ENCODE data around the gene XXYLT1.
"Not testable (repeated sequence)": the region's sequence is repeated elsewhere in the genome, so short reads cannot be mapped to it uniquely, and the experiment has no call there.

The XXYLT1 gene

DNA sequence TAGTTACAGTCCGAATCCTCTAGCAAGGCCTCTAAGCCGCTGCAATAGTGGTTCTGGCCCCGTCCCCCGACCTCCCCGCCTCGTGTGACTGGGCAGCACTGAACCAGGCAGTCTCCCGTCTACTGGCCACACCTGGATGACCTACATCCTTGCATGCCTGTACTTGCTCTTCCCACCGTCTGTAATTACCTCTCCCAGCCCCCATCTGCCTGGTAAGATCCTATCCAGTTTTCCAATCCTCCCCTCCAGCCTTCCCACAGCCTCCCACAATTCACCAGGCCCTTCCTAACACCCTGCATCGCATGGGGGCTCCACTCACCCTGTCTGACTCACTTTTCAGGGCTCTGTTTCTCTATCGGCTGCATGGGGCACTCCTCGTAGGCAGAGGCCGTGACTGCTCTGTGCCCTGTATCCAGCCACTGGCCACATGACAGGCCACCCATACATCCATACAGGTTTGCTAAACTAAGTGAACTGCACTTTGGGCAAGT lies 32.8 kb downstream of the XXYLT1 start:
- no peak overlapping the region for H3K4me3 ChIP-seq (ENCODE audit: low read depth, low read length)
- TF ChIP-seq, protein P1, sequence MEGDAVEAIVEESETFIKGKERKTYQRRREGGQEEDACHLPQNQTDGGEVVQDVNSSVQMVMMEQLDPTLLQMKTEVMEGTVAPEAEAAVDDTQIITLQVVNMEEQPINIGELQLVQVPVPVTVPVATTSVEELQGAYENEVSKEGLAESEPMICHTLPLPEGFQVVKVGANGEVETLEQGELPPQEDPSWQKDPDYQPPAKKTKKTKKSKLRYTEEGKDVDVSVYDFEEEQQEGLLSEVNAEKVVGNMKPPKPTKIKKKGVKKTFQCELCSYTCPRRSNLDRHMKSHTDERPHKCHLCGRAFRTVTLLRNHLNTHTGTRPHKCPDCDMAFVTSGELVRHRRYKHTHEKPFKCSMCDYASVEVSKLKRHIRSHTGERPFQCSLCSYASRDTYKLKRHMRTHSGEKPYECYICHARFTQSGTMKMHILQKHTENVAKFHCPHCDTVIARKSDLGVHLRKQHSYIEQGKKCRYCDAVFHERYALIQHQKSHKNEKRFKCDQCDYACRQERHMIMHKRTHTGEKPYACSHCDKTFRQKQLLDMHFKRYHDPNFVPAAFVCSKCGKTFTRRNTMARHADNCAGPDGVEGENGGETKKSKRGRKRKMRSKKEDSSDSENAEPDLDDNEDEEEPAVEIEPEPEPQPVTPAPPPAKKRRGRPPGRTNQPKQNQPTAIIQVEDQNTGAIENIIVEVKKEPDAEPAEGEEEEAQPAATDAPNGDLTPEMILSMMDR (IDR thresholded peaks at IDR 0.05; ENCODE audit: low read depth, low read length, missing control alignments) = no peak
- no peak for DNase-seq (ENCODE audit: low read depth)

DNA sequence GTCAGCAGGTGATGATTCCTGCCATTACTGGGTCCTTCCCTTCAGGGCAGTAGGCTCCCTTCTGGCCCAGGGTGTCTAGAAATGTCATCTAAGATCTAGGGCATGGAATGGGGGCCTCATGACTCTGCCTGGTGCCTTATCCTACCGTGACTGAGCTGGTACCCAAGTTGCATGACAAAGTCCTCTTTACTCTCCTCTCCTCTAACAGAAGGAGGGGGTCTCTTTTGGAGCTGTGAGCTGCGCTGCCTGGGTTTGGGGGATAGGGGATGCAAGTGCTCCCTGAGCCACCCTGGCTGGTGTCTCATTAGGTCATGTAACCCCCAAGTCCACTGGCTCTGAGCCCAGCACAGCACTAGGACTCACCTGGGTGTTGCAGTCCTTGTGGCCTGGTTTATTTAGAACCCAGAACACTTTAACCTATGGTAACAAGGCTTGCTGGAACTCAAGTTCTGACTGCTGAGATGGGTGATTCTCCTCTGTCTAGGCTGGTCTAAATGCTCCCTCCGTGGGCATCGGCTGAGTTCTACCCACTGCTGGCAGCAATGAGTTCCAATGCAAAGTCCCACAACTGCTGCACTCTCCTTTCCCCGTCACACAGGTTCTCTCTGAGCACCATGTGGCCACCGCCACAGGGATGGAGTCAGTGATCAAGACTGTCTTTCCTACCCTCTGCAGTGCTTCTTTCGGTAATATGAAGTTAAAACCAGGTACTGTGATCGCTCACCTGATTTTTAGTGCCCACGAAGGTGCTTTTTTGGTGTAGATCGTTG lies 34.0 kb downstream of the XXYLT1 start:
- TF ChIP-seq, protein P1 (IDR thresholded peaks at IDR 0.05; ENCODE audit: low read depth, low read length, missing control alignments) = no peak
- no peak overlapping the region for H3K4me3 ChIP-seq (ENCODE audit: low read depth, low read length)
- DNase-seq (ENCODE audit: low read depth) = no peak

DNA sequence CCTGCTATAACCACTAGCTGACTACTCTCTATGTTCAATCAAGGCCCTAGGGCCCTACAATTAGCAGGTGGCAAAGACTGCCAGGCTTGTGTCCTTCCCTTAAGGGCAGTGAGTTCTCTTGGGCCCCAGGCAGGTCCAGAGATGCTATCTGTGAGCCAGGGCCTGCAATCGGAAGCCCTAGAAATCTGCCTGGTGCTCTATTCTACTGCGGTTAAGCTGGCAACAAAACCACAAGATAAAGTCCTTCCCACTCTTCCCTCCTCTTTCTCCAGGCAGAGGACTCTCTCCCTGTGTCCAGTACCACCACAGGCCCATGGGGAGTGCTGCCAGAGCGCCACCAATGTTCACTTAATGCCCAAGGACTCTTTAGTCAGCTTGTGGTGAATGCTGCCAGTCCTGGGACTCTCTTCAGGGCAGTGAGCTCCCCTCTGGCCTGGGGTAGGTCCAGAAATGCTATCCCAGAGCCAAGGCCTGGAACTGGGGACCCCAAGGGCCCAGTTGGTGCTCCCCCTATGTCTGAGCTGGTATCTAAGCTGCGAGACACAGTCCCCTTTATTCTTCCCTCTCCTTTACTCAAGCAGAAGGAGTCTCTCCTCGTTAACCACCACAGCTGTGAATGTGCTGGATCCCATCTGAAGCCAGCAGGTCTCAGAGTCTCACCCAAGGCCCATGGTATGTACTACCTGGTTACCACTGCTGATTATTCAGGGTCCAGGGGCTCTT lies 34.7 kb downstream of the XXYLT1 start:
- H3K4me3 ChIP-seq (ENCODE audit: low read depth, low read length) = no peak overlapping the region
- DNase-seq (ENCODE audit: low read depth) = no peak
- TF ChIP-seq, protein P1 (IDR thresholded peaks at IDR 0.05; ENCODE audit: low read depth, low read length, missing control alignments) = no peak

DNA sequence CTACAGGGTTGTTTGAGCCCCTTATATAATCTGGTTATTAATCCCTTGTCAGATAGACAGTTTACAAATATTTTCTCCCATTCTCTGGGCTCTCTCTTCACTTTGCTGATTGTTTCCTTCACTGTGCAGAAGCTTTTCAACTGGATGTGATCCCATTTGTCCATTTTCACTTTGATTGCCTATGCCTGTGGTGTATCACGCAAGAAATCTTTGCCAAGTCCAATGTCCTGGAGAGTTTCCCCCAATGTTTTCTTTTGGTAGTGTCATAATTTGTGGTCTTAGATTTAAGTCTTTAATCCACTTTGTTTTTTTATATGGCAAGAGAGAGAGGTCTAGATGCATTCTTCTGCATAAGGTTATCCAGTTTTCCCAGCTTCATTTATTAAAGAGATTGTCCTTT lies 40.7 kb downstream of the XXYLT1 start:
- no peak for DNase-seq (ENCODE audit: low read depth)
- no peak overlapping the region for H3K4me3 ChIP-seq (ENCODE audit: low read depth, low read length)
- TF ChIP-seq, protein P1 (IDR thresholded peaks at IDR 0.05; ENCODE audit: low read depth, low read length, missing control alignments) = no peak

DNA sequence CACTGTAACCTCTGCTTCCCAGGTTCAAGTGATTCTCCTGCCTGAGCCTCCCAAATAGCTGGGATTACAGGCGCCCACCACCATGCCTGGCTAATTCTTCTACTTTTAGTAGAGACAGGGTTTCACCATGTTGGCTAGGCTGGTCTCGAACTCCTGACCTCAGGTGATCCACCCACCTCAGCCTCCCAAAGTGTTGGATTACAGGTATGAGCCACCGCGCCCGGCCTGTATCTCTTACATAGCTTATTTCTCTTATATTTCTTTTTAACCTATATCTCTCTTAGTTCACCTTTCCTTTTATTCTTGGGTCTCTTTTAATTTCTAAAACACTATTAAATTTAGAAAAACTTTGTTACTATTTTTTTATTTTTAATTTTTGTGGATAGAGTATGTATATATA lies 42.1 kb downstream of the XXYLT1 start:
- H3K4me3 ChIP-seq (ENCODE audit: low read depth, low read length); DNase-seq (ENCODE audit: low read depth): not testable (repeated sequence)

DNA sequence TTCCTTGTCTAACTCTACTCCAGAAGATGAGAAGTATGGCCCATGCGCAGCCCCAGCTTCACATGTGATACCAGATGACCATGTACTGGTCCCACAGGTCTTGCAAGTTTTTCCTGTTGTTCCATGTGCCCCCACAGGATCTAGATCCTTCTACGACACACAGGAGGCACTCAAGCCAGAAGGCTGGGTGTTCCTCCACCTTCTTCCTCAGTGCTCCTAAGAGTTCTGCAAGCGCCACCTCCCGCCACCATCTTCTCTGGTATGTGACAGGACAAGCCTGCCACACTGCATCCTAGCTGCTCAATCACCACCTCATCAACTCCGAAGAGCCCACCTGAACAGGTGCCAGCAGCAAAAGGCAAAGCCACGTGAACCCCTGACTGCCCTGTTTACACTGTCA lies 43.1 kb downstream of the XXYLT1 start:
- H3K4me3 ChIP-seq (ENCODE audit: low read depth, low read length) = no peak overlapping the region
- TF ChIP-seq, protein P1 (IDR thresholded peaks at IDR 0.05; ENCODE audit: low read depth, low read length, missing control alignments) = no peak

DNA sequence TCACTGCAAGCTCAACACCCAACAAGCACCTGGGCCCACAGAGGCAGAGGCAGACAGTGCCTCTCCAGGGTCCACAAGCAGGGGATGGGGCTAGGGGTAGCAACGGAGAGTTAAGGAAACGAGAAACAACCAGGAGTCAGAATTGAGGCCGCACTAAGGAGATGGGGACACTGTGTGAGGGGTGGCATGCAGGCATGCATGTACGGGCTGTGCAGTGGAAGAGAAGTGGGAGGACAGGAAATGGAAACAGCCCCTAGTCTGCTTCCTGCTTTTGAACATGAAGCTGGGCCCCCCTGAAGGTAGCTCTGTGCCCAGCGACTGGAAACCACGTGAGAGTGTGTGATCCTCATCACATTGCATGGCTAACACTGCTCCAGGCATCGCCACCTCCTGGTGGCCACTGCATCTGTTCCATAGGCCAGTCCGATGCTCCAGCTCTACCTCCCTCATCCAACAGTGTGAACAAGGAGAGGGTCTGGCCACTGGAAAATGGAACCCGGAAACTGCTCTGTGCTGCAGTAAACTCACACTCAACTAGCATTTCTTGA lies 44.0 kb downstream of the XXYLT1 start:
- no peak for DNase-seq (ENCODE audit: low read depth)
- TF ChIP-seq, protein P1 (IDR thresholded peaks at IDR 0.05; ENCODE audit: low read depth, low read length, missing control alignments) = peak; percentile 19
- no peak overlapping the region for H3K4me3 ChIP-seq (ENCODE audit: low read depth, low read length)

More for the DNA sequence above, 43.1 kb downstream of the XXYLT1 start:
- no peak for DNase-seq (ENCODE audit: low read depth)
